Endothelial cell (in vitro differentiated cells): Measurements from ENCODE around the gene SGTA. TPM values are rescaled to one million over a fixed set of nuclear protein-coding genes. Genes with fewer than 3 reads are reported as not detected.

Source experiments
- DNase-seq: peaks from one replicate; pipeline ENCODE4 v3.0.0; 2021; ENCODE audit warnings: low spot score
- H3K27ac Mint-ChIP-seq: one replicate; pipeline ENCODE4 v1.8.0; 2021; ENCODE audit warnings: mixed read lengths, inconsistent platforms; ENCODE audit not compliant: unreplicated experiment
- H3K27me3 Mint-ChIP-seq: one replicate; pipeline ENCODE4 v1.8.0; 2021; ENCODE audit warnings: mild to moderate bottlenecking, moderate library complexity, mixed read lengths, inconsistent platforms; ENCODE audit not compliant: unreplicated experiment
- H3K36me3 Mint-ChIP-seq: one replicate; pipeline ENCODE4 v1.8.0; 2021; ENCODE audit warnings: mild to moderate bottlenecking, low read depth, mixed read lengths, inconsistent platforms; ENCODE audit not compliant: unreplicated experiment
- H3K4me1 Mint-ChIP-seq: one replicate; pipeline ENCODE4 v1.8.0; 2021; ENCODE audit warnings: mild to moderate bottlenecking, mixed read lengths, inconsistent platforms; ENCODE audit not compliant: unreplicated experiment
- H3K4me3 Mint-ChIP-seq: one replicate; pipeline ENCODE4 v1.8.0; 2021; ENCODE audit warnings: mild to moderate bottlenecking, mixed read lengths, inconsistent platforms; ENCODE audit not compliant: unreplicated experiment
- H3K9me3 Mint-ChIP-seq: one replicate; pipeline ENCODE4 v1.8.0; 2021; ENCODE audit warnings: mixed read lengths, inconsistent platforms; ENCODE audit not compliant: unreplicated experiment
- total RNA-seq: library from RNA; stranded (reverse); fragmentation: NEBNext Ultra II Directional; extraction: Animal tissue kit (Norgen Biotek cat#: 25700); gene quantifications from one replicate; pipeline ENCODE4 v1.2.1, GENCODE V29; 2021; ENCODE audit not compliant: unreplicated experiment
- TF ChIP-seq, protein P1 (sequence below): fragments of 200-600 bp; sonication (generic); IDR thresholded peaks from one replicate; pipeline ENCODE4 v1.5.0; 2021; ENCODE audit warnings: antibody characterized with exemption; ENCODE audit not compliant: unreplicated experiment

Gene SGTA
- total RNA-seq, 1 donor from 2014 or later = 60.4 TPM

DNA sequence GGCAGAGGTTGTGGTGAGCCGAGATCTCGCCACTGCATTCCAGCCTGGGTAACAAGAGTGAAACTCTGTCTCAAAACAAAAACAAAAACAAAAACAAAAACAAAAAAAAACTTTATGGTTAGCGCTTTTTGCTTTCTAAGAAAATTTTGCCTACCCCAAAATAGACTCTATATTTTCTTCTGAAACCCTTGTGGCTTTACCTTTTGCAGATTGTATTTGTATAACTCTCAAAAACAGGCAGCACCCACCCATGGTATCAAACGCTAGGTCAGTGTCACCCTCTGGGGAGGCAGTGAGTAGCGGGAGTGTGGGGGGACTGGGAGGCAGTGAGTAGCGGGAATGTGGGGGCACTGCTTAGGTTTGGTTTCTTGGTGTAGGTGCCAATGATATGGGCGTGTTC lies 35.7 kb downstream of the SGTA start:
- Mint-ChIP-seq H3K36me3 (no peaks in the 10 kb centered on the region), H3K27ac (no peak overlapping the region), H3K9me3 (no peaks in the 10 kb centered on the region), H3K4me3 (no peak overlapping the region), H3K4me1 (no peaks in the 10 kb centered on the region), H3K27me3 (no peaks in the 10 kb centered on the region)
- TF ChIP-seq, protein P1, sequence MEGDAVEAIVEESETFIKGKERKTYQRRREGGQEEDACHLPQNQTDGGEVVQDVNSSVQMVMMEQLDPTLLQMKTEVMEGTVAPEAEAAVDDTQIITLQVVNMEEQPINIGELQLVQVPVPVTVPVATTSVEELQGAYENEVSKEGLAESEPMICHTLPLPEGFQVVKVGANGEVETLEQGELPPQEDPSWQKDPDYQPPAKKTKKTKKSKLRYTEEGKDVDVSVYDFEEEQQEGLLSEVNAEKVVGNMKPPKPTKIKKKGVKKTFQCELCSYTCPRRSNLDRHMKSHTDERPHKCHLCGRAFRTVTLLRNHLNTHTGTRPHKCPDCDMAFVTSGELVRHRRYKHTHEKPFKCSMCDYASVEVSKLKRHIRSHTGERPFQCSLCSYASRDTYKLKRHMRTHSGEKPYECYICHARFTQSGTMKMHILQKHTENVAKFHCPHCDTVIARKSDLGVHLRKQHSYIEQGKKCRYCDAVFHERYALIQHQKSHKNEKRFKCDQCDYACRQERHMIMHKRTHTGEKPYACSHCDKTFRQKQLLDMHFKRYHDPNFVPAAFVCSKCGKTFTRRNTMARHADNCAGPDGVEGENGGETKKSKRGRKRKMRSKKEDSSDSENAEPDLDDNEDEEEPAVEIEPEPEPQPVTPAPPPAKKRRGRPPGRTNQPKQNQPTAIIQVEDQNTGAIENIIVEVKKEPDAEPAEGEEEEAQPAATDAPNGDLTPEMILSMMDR = no peak
- no peak for DNase-seq

DNA sequence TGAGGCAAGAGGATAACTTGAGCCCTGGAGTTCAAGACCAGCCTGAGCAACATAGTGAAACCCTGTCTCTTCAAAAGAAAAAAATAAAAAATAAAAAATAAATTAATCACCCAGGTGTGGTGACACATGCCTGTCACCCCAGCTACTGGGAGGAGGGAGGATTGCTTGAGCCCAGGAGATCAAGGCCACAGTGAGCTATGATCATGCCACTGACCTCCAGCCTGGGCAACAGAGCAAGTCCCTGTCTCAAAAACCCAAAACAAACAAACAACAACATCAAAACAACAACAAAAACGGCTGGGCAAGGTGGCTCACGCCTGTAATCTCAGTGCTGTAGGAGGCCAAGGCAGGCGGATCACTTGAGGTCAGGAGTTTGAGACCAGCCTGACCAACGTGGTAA lies 39.0 kb downstream of the SGTA start:
- Mint-ChIP-seq H3K4me3 (no peak overlapping the region), H3K27me3 (peaks cover 2% of the 10 kb centered on the region), H3K4me1 (peaks cover 2% of the 10 kb centered on the region), H3K36me3 (no peaks in the 10 kb centered on the region), H3K9me3 (no peaks in the 10 kb centered on the region), H3K27ac (no peak overlapping the region)
- no peak for DNase-seq
- TF ChIP-seq, protein P1 = no peak

DNA sequence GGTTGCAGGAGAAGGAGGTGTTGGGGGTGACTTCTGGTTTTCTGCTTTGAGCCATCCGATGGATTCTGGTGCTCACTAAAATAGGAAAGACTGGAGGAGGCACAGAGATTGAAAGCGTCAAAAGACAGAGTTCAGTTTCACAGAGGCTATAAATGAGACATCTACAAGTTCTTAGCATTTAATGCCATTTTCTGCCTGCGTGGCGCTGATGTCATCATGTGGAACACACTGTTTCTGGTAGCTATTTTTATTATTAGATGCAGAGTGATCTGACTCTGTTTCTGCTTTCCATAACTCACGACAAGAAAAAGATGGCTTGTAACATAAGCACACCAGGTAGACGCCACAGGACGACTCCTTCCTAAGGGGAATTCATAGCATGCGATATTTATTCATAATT lies 40.0 kb downstream of the SGTA start:
- Mint-ChIP-seq H3K4me1 (peaks cover 4% of the 10 kb centered on the region), H3K27ac (no peak overlapping the region), H3K4me3 (no peak overlapping the region), H3K9me3 (no peaks in the 10 kb centered on the region), H3K36me3 (no peaks in the 10 kb centered on the region), H3K27me3 (peaks cover 2% of the 10 kb centered on the region)
- no peak for DNase-seq
- TF ChIP-seq, protein P1 = no peak

DNA sequence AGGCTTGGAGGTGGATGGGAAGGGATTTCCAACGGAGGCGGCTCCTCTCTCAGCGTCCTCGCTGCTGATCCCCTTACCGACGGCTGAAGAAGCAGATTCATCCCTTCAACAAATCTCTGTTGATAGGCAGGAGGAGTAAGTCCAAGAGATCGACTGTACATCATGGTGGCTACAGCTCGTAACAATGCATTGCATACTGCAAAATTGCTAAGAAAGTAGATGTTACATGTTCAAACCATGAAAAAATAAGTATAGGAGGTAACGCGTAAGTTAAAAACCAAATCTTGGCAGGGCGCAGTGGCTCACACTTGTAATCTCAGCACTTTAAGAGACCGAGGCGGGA lies 42.8 kb downstream of the SGTA start:
- peaks cover 2% of the 10 kb centered on the region for H3K27me3 Mint-ChIP-seq
- peaks cover 19% of the 10 kb centered on the region for H3K36me3 Mint-ChIP-seq
- TF ChIP-seq, protein P1 = no peak
- peak overlapping the region; percentile 49 for H3K4me3 Mint-ChIP-seq
- H3K27ac Mint-ChIP-seq = no peak overlapping the region
- no peak for DNase-seq
- peaks cover 4% of the 10 kb centered on the region for H3K4me1 Mint-ChIP-seq
- H3K9me3 Mint-ChIP-seq = no peaks in the 10 kb centered on the region

DNA sequence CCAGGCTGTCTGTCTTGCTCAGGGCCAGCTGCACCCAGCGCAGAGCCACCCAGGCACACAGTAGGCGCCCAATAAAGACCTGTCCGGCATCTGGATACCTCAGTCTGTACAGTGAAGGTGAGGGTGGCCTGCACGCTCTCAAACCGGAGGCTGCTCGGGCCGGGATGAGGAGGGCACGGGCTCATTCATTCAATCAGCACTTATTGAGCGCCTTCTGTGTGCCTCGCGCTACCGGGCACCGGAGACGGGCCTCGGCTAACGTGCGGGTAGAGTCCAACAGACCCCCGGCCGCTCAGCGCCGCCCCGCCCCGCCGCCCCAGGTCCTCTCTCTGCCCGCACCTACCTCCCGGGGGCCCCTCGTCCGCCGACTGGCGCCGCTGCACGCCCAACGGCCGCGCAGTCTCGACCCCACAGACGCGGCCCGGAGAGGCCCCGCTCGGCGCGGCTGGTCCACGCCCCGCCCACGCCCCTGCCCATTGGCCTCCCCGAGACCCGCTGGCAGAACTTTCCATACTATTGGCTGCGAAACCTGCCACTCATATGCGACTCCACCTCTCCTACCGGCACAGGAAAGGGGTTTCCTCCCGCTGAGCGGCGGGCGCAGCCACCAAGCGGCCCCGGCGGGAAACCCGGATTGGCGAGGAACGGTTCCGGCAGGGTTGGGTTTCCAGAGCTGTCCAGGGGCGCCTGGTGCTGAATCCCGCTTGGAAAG lies 43.3 kb downstream of the SGTA start, which contains the start of gene SLC39A3:
SLC39A3 (minus strand) TSS at position 416 of the 712 bp plus-strand sequence. CDS start 2,760 bp downstream, outside the sequence.
- H3K9me3 Mint-ChIP-seq = no peaks in the 10 kb centered on the region
- H3K27me3 Mint-ChIP-seq = peaks cover 4% of the 10 kb centered on the region
- H3K4me1 Mint-ChIP-seq = peaks cover 4% of the 10 kb centered on the region
- peak within 1 kb of the TSS; percentile 30 for H3K27ac Mint-ChIP-seq
- DNase-seq = peak; percentile 99
- TF ChIP-seq, protein P1 = no peak
- H3K4me3 Mint-ChIP-seq = peak within 1 kb of the TSS; percentile 91
- H3K36me3 Mint-ChIP-seq = peaks cover 21% of the 10 kb centered on the region
